Measurements from ENCODE around the gene RNF26.

DNA sequence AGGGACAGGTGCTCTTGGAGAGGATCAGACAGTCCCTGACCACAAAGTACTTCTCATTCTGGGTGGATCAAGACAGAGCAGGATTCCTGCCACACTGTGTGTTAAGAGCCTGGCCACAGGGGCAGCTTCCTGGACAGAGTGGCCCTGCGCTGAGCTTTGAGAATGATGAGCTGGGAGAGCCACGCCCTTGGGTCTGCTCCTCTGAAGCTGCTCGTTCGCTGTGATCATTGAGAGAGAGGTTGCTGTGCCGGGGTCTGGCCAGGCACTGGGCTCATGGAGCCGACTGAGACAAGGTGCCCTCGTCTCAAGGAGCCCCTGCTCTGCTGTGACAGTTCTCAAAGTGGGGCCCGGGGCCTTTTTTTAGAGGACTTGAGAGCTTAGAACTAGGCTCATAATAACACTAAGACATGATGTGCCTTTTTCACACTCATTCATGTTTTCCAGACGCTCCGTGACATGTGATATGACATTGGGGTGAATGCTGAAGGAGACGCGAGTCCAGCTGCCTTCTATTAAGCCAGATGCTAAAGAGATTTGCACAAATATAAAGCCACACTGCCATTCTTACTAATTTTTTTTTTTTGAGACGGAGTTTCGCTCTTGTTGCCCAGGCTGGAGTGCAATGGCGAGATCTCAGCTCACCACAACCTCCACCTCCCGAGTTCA lies 13.7 kb downstream of the RNF26 start:
- no peak for TF ChIP-seq CTCF (IDR thresholded peaks at IDR 0.05)
- TF ChIP-seq POLR2A (IDR thresholded peaks at IDR 0.05), result no peak
- TF ChIP-seq EP300 (IDR thresholded peaks at IDR 0.05), result no peak
